HG02938 (cell line): Measurements from ENCODE around the gene TBX2.

ENCODE experiments used
- ATAC-seq: cut with Tn5 transposase; IDR thresholded peaks from one replicate; pipeline ENCODE4 v1.9.1; 2021; ENCODE audit warnings: mild to moderate bottlenecking, moderate library complexity; ENCODE audit not compliant: unreplicated experiment

The TBX2 gene

GRCh38 chr17:61450641-61451537 is 51.2 kb downstream of the TBX2 start:
- no peak for ATAC-seq

GRCh38 chr17:61451538-61452300 is 52.1 kb downstream of the TBX2 start:
- no peak for ATAC-seq

- no peak for ATAC-seq
Observed at GRCh38 chr17:61452301-61453290, 53.0 kb downstream of the TBX2 start, which contains the start of gene TBX4. Gene TBX4 (plus strand): TSS chr17:61452422. CDS start chr17:61456491, 4,069 bp downstream.

DNA sequence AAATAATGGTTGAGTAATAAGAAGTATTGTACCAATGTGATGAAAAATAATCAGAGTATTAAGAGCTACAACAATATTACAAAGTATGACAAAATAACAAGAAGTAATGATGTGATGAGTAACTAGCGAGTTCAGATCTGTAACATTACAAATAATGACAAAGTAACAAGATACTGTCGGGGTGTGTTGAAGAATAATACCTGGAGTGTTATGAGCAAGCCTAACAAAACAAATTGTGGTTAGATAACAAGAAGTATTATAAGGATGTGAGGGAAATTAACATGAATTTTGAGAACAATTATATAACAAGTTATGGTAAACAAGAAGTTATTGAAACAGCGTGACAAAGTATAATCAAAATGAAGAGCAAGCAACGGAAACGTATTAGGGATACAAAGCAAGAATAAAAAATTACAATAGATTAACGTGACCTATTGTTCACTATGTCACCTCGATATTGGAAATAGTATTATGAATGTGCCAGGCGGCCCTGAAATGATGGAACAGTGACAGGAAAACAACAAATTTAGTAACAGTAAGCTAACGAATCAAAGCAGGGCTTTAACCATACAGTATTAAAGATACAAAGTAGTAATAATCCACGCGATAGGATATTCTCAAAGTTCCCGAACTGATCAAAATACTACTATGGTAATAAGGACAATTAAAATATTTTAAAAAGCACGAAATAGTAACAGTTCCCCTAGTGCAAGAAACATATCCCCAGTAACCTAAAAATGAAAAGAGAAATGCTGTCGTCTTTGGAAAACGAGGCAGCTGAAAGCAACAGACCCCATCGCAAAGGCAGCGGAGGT is 54.1 kb downstream of the TBX2 start:
- ATAC-seq: no peak

- no peak for ATAC-seq
Observed at GRCh38 chr17:61454381-61455323, 55.0 kb downstream of the TBX2 start.

DNA sequence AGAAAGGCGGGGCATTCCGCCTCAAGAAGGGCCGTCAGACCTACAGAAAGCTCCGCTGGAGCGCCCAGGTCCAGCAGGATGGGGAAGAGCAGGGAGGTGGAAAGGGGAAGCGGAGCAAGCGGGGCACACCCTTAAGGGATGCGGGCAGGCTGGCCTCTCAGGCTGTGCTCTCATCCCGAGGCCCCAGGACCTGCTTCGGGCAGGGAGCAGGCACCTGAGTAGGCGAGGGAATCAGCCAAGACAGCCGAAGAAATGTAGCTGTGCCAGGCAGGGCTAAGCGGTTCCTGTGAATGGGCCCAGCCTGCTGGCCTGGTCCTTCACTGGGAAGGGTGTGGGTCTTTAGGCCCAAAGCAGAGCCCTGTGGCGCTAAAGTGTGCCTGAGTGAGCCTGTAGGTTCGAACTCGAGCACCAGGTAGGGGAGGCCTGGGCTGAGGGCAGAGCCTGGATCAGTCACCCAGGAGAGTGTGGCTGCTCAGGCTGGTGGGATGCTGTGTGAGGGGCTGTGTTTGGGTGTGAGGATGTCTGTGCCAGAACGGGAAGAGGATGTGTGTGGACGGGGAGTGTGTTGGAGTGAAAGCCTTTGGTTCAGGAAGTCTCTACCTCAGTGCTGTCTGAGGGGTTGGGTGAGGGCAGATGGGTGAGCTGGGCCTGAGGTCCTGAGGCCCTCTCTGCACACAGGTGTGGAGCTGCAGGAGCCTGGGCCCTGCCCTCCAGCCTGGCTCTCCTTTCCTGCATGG is 55.8 kb downstream of the TBX2 start:
- no peak for ATAC-seq

- no peak for ATAC-seq
Observed at GRCh38 chr17:61456061-61456681, 56.5 kb downstream of the TBX2 start.

DNA sequence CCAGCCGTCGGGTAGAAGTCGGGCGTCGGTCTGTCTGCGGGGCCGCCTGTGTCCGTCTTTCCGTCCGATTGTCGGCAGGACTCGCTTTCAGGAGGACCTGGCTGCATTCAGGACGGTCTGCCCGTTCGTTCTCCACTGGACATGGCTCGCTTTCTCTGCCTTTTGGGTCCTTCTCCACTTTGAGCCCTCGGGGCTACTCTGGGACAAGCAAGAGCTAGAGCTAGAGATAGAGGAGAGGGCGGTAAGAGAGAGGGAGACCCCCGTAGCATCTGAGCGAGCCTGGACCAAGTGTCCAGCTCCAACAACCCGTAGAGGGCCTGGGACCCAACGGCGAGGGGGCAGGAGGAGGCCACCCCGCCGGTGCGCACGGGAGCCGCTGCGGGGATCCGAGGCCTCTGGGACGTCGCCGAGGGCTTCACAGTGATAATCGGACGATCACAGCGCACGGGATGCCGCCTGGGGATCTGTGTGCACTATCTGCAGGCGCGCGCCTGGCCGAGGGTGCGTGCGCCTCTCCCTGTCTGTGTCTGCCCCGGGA is 57.1 kb downstream of the TBX2 start:
- ATAC-seq: no peak

DNA sequence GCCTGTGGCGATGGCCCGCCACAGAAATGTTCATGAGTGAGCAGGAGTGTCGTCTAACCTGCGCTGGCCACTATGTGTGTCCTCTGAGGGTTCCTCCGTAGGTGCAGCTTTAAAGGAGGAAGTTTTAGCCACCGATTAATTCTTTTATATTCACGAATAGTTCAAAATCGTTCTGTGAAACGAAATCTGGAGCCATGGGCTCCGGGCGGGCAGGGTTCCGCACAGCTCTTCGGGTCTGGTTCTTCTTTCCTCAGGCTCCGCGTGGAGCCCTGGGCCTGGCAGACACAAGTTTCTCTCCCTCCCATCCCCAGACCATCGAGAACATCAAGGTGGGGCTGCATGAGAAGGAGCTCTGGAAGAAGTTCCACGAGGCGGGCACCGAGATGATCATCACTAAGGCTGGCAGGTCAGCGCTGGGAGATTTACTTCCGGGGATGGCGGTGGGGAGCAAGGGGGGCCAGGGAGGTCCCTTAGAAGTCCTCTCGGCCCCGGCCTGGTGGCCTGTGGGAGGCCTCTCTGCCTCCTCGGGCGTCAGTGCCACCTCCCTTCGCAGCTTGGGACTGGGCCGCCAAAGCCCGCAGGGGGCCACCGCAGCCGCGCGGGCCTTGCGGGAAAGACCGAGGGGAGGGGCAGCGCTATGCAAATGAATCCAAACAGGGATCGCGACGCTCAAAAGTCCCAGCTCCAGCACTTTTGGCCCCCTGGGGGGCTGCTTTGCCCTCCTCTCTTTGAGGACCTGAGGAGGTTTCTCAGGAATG is 57.8 kb downstream of the TBX2 start:
- no peak for ATAC-seq

- no peak for ATAC-seq
Observed at GRCh38 chr17:61458000-61458399, 58.4 kb downstream of the TBX2 start.

DNA sequence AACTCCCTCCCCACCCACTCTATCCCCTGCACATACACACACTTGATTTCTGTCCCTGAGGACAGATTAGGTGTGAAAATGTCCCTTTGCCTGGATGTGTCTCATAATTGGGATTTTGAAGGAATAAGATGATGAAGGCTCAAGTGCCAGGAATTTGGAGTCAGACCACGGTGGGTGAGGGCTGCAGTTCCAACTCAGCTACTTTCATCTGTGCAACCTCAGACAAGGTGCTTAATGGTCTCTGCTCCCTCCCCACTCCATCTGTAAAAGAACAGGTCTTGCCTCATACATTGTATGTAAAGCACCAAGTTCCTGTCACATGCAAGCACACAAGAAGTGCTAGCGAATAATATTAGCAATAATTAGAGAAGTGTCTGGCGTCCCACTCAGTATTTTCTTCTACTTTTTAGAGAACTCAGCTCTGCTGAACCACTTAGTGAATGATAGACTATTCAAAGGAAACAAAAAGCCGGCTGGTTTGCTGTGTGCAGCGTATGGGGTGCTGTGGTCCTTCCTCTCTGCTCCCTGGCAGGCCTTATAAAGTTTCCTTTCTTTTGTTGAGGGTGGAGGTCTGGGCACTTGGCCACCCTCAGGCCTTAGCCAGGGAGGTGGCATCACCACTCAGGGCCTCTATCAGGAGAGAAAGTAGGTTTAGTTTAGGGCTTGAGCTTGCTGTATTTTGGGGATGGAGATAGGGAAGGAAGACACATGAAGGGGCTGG is 58.9 kb downstream of the TBX2 start:
- no peak for ATAC-seq
